GM23248 (cell line): ENCODE data around the gene DNMT3B. TPM values are rescaled to one million over a fixed set of nuclear protein-coding genes. Genes with fewer than 3 reads are reported as not detected.

ENCODE experiments used
- DNase-seq: peaks from one replicate; pipeline ENCODE4 v3.0.0-alpha.2; 2015
- H2AFZ ChIP-seq: fragments of 200-600 bp; sonication (generic); 2 replicates; pipeline ENCODE4 v1.6.1; 2016; ENCODE audit warnings: antibody characterized with exemption
- H3F3A ChIP-seq: fragments of 200-600 bp; sonication (generic); 2 replicates; pipeline ENCODE4 v1.6.1; 2016; ENCODE audit warnings: mild to moderate bottlenecking, antibody characterized with exemption, mixed run types; ENCODE audit not compliant: insufficient read depth
- H3K27ac ChIP-seq: fragments of 200-600 bp; sonication (generic); 2 replicates; pipeline ENCODE4 v1.5.1; 2016; ENCODE audit warnings: mild to moderate bottlenecking
- H3K27me3 ChIP-seq: fragments of 200-600 bp; sonication (generic); replicated peaks from 2 replicates; pipeline ENCODE4 v1.6.1; 2016; ENCODE audit warnings: mild to moderate bottlenecking; ENCODE audit not compliant: insufficient read depth
- H3K36me3 ChIP-seq: fragments of 200-600 bp; sonication (generic); 2 replicates; pipeline ENCODE4 v1.6.1; 2016; ENCODE audit warnings: low read depth, mild to moderate bottlenecking
- H3K4me1 ChIP-seq: fragments of 200-600 bp; sonication (generic); 2 replicates; pipeline ENCODE4 v1.6.1; 2016; ENCODE audit warnings: mild to moderate bottlenecking; ENCODE audit not compliant: insufficient read depth
- H3K4me2 ChIP-seq: fragments of 200-600 bp; sonication (generic); one replicate; pipeline ENCODE4 v1.6.1; 2016; ENCODE audit warnings: mild to moderate bottlenecking; ENCODE audit not compliant: unreplicated experiment
- H3K4me3 ChIP-seq: fragments of 200-600 bp; sonication (generic); 2 replicates; pipeline ENCODE4 v1.5.1; 2016; ENCODE audit warnings: mild to moderate bottlenecking
- H3K79me2 ChIP-seq: fragments of 200-600 bp; sonication (generic); 2 replicates; pipeline ENCODE4 v1.6.1; 2016; ENCODE audit warnings: mild to moderate bottlenecking; ENCODE audit not compliant: insufficient read depth
- H3K9ac ChIP-seq: fragments of 200-600 bp; sonication (generic); 2 replicates; pipeline ENCODE4 v1.6.1; 2016; ENCODE audit warnings: mild to moderate bottlenecking
- H3K9me2 ChIP-seq: fragments of 200-600 bp; sonication (generic); 2 replicates; pipeline ENCODE4 v1.6.1; 2016; ENCODE audit warnings: mixed run types, mild to moderate bottlenecking, moderate library complexity; ENCODE audit not compliant: insufficient read depth
- H3K9me3 ChIP-seq: fragments of 200-600 bp; sonication (generic); one replicate; pipeline ENCODE4 v1.6.1; 2017; ENCODE audit warnings: low read depth
- H4K20me1 ChIP-seq: fragments of 200-600 bp; sonication (generic); 2 replicates; pipeline ENCODE4 v1.6.0; 2016; ENCODE audit not compliant: insufficient read depth
- EZH2 ChIP-seq: fragments of 200-600 bp; sonication (generic); IDR thresholded peaks from 2 replicates; pipeline ENCODE4 v1.6.1; 2018; ENCODE audit warnings: antibody characterized with exemption, mild to moderate bottlenecking; ENCODE audit not compliant: insufficient read depth, poor library complexity, severe bottlenecking
- EZH2phosphoT487 ChIP-seq: fragments of 200-600 bp; sonication (generic); IDR thresholded peaks from 2 replicates; pipeline ENCODE4 v1.6.1; 2018; ENCODE audit warnings: antibody characterized with exemption, moderate library complexity, mild to moderate bottlenecking, low read depth; ENCODE audit not compliant: insufficient read depth
- WGBS, 2 experiments: methylation state at CpG; one replicate each; pipeline ENCODE4 v1.1.6; 2015 to 2017; ENCODE audit warnings: low lambda C conversion rate in 2 of 2, low coverage in 1 of 2; ENCODE audit errors: missing lambda C conversion rate in 2 of 2; 5-methylcytosine and 5-hydroxymethylcytosine counted together
- in situ Hi-C: fragments of 300-500 bp; cut with MboI; formaldehyde crosslinking; loops from 2 replicates; pipeline ENCODE4 v1.15.0; 2020
- polyA plus RNA-seq: library from polyadenylated mRNA; unstranded; fragments of >200 nt; fragmentation: Nextera tagmentation; extraction: Ambion mirVana; gene quantifications from 2 replicates; pipeline ENCODE4 v1.2.1, GENCODE V29; 2016
- total RNA-seq: library from RNA; depleted of rRNA; stranded (reverse); fragments of >200 nt; shearing (Covaris generic); gene quantifications from 2 replicates; pipeline ENCODE4 v1.2.3, GENCODE V29; 2014

DNMT3B gene
- total and polyA plus RNA-seq, 2 experiments from 2014 or later, result 0.85 to 1.5 TPM

- H3K4me1 ChIP-seq, result no peaks in the 10 kb centered on the region
Observed at GRCh38 chr20:32803092-32803491, 40.9 kb downstream of the DNMT3B start.

GRCh38 chr20:32804022-32804715 lies 42.0 kb downstream of the DNMT3B start:
- Histone ChIP-seq H3K9me2 (no peaks in the 10 kb centered on the region), H3K27me3 (no peaks in the 10 kb centered on the region), H2AFZ (no peak overlapping the region), H3K36me3 (no peaks in the 10 kb centered on the region), H3K4me3 (no peak overlapping the region), H3K4me2 (no peak overlapping the region), H3K9me3 (no peaks in the 10 kb centered on the region), H4K20me1 (no peaks in the 10 kb centered on the region), H3K27ac (no peak overlapping the region), H3K79me2 (no peaks in the 10 kb centered on the region), H3K4me1 (no peaks in the 10 kb centered on the region), H3F3A (no peaks in the 10 kb centered on the region), H3K9ac (no peak overlapping the region)
- TF ChIP-seq EZH2, result no peak
- no peak for TF ChIP-seq EZH2phosphoT487
- DNase-seq, result no peak
- WGBS, 2 experiments, result 94 to 97% methylated on average over 8 of the region's 8 CpGs
- in situ Hi-C loops, result no loop called here

More at GRCh38 chr20:32803092-32803491, 40.9 kb downstream of the DNMT3B start:
- no peaks in the 10 kb centered on the region for H3F3A ChIP-seq
- no peaks in the 10 kb centered on the region for H3K9me2 ChIP-seq
- DNase-seq, result no peak
- no peaks in the 10 kb centered on the region for H3K27me3 ChIP-seq
- H3K4me2 ChIP-seq, result no peak overlapping the region
- H3K9me3 ChIP-seq, result no peaks in the 10 kb centered on the region
- in situ Hi-C loops, result no loop called here
- no peaks in the 10 kb centered on the region for H3K79me2 ChIP-seq
- H3K4me3 ChIP-seq, result no peak overlapping the region
- no peak overlapping the region for H3K27ac ChIP-seq
- 100% methylated on average over 2 of the region's 2 CpGs for WGBS, 2 experiments
- H4K20me1 ChIP-seq, result no peaks in the 10 kb centered on the region
- H3K9ac ChIP-seq, result no peak overlapping the region
- no peak overlapping the region for H2AFZ ChIP-seq
- TF ChIP-seq EZH2 (no peak), EZH2phosphoT487 (no peak)
- no peaks in the 10 kb centered on the region for H3K36me3 ChIP-seq

GRCh38 chr20:32804817-32805216 lies 42.6 kb downstream of the DNMT3B start:
- Histone ChIP-seq H3F3A (no peaks in the 10 kb centered on the region), H3K27me3 (no peaks in the 10 kb centered on the region), H3K4me2 (no peak overlapping the region), H3K27ac (no peak overlapping the region), H3K9me2 (no peaks in the 10 kb centered on the region), H3K4me1 (no peaks in the 10 kb centered on the region), H2AFZ (no peak overlapping the region), H3K36me3 (no peaks in the 10 kb centered on the region), H4K20me1 (no peaks in the 10 kb centered on the region), H3K4me3 (no peak overlapping the region), H3K9ac (no peak overlapping the region), H3K79me2 (no peaks in the 10 kb centered on the region), H3K9me3 (no peaks in the 10 kb centered on the region)
- in situ Hi-C loops, result no loop called here
- WGBS, 2 experiments, result 97 to 98% methylated on average over 3 of the region's 3 CpGs
- no peak for TF ChIP-seq EZH2
- no peak for TF ChIP-seq EZH2phosphoT487
- DNase-seq, result no peak

DNA sequence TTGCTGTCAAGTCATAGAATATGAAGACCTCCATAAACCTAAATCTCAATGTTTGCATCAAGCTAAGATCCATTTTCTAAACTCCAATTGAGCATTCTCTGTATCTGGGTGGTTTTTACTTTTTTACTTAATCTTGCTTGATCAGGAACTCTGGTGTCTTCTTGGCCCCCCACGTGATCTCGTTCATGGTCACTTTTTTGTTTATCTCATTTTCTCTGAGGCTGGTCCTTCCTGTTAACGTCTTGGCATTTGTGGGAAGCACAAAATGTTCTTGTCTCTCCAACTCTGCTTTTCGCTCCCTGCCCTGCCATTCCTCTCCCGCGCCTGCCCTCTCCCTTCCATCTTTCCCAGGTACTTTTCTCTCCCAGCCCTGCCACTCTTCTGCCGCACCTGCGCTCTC lies 43.5 kb downstream of the DNMT3B start:
- whole genome bisulfite sequencing, 2 experiments, result 96 to 100% methylated on average over 8 of the region's 8 CpGs
- H3K27ac ChIP-seq, result no peak overlapping the region

GRCh38 chr20:32806356-32806755 lies 44.2 kb downstream of the DNMT3B start:
- in situ Hi-C loops, result no loop called here
- no peaks in the 10 kb centered on the region for H3K4me1 ChIP-seq
- H3K4me3 ChIP-seq, result no peak overlapping the region
- H4K20me1 ChIP-seq, result no peaks in the 10 kb centered on the region
- no peak overlapping the region for H3K4me2 ChIP-seq
- H3K79me2 ChIP-seq, result no peaks in the 10 kb centered on the region
- H3K27me3 ChIP-seq, result no peaks in the 10 kb centered on the region
- H3K9me2 ChIP-seq, result no peaks in the 10 kb centered on the region
- no peaks in the 10 kb centered on the region for H3F3A ChIP-seq
- TF ChIP-seq EZH2phosphoT487 (no peak), EZH2 (no peak)
- no peaks in the 10 kb centered on the region for H3K9me3 ChIP-seq
- no peak overlapping the region for H3K27ac ChIP-seq
- no peak overlapping the region for H3K9ac ChIP-seq
- WGBS, 2 experiments, result 96 to 99% methylated on average over 5 of the region's 5 CpGs
- H3K36me3 ChIP-seq, result no peaks in the 10 kb centered on the region
- H2AFZ ChIP-seq, result no peak overlapping the region
- DNase-seq, result no peak

More for the DNA sequence above, 43.5 kb downstream of the DNMT3B start:
- Histone ChIP-seq H3K4me3 (no peak overlapping the region), H2AFZ (no peak overlapping the region), H4K20me1 (no peaks in the 10 kb centered on the region), H3K4me1 (no peaks in the 10 kb centered on the region), H3K79me2 (no peaks in the 10 kb centered on the region), H3K27me3 (no peaks in the 10 kb centered on the region), H3K36me3 (no peaks in the 10 kb centered on the region), H3K4me2 (no peak overlapping the region), H3F3A (no peaks in the 10 kb centered on the region), H3K9me3 (no peaks in the 10 kb centered on the region), H3K9ac (no peak overlapping the region), H3K9me2 (no peaks in the 10 kb centered on the region)
- TF ChIP-seq EZH2phosphoT487 (no peak), EZH2 (no peak)
- DNase-seq, result no peak
- in situ Hi-C loops, result no loop called here
